Neural progenitor cell (in vitro differentiated cells): ENCODE data around the gene KCNC1.

ENCODE experiments used
- EZH2 ChIP-seq: fragments of 200-600 bp; sonication (generic); IDR thresholded peaks from 2 replicates; pipeline ENCODE4 v1.6.1; 2017; ENCODE audit warnings: antibody characterized with exemption, mild to moderate bottlenecking, moderate library complexity
- EZH2phosphoT487 ChIP-seq: fragments of 200-600 bp; sonication (generic); IDR thresholded peaks from 2 replicates; pipeline ENCODE4 v1.6.1; 2017; ENCODE audit warnings: antibody characterized with exemption
- TF ChIP-seq, protein P1 (sequence below): fragments of 200-600 bp; sonication (generic); IDR thresholded peaks from 2 replicates; pipeline ENCODE4 v1.5.1; 2017; ENCODE audit warnings: antibody characterized with exemption, mild to moderate bottlenecking

DNA sequence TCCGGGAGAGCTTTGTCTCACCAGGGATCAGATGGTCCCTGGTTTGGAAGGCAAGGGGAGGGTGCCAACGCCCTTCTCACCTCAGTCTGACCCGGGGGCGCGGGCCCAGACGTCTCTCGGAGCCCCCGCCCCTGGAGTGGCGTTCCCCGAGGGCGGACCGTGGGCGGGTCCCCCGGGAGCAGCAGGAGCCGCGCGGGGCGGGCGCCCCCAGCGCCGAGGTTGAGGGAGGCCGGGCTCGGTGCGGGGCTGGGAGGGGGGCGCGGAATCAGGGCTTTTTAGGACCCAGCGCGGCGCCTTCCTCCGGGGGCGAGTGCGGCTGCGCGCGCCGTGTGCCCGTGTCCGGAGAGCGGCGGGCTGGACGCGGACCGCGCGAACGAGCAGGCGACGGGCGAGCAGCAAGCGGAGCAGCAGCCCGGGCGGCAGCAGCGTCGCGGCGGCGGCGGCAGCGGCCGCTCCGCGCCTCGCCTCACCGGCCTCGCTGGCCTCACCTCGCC is at the start of gene KCNC1:
- TF ChIP-seq EZH2phosphoT487 (no peak), EZH2 (no peak)
- TF ChIP-seq, protein P1, sequence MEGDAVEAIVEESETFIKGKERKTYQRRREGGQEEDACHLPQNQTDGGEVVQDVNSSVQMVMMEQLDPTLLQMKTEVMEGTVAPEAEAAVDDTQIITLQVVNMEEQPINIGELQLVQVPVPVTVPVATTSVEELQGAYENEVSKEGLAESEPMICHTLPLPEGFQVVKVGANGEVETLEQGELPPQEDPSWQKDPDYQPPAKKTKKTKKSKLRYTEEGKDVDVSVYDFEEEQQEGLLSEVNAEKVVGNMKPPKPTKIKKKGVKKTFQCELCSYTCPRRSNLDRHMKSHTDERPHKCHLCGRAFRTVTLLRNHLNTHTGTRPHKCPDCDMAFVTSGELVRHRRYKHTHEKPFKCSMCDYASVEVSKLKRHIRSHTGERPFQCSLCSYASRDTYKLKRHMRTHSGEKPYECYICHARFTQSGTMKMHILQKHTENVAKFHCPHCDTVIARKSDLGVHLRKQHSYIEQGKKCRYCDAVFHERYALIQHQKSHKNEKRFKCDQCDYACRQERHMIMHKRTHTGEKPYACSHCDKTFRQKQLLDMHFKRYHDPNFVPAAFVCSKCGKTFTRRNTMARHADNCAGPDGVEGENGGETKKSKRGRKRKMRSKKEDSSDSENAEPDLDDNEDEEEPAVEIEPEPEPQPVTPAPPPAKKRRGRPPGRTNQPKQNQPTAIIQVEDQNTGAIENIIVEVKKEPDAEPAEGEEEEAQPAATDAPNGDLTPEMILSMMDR = peak; percentile 29
